OCI-LY1 (cell line): ENCODE data around the gene NR2F6.

Experiments used
- H2AFZ ChIP-seq: fragments of 200-600 bp; sonication (generic), shearing (Covaris generic); 2 replicates; pipeline ENCODE4 v1.6.0; 2014; ENCODE audit warnings: antibody characterized with exemption, mild to moderate bottlenecking, low read length
- H3F3A ChIP-seq: fragments of 200-600 bp; sonication (generic), shearing (Covaris generic); 2 replicates; pipeline ENCODE4 v1.6.0; 2014; ENCODE audit warnings: mild to moderate bottlenecking, antibody characterized with exemption, low read length, moderate library complexity; ENCODE audit not compliant: insufficient read depth
- H3K27ac ChIP-seq: fragments of 200-600 bp; sonication (generic); 2 replicates; pipeline ENCODE4 v1.5.1; 2014; ENCODE audit warnings: low read length, mixed run types, mild to moderate bottlenecking, low read depth; ENCODE audit not compliant: poor library complexity, severe bottlenecking
- H3K27me3 ChIP-seq: fragments of 200-600 bp; sonication (generic); 2 replicates; pipeline ENCODE4 v1.6.0; 2014; ENCODE audit warnings: antibody characterized with exemption, mild to moderate bottlenecking, low read length, moderate library complexity; ENCODE audit not compliant: insufficient read depth
- H3K36me3 ChIP-seq: fragments of 200-600 bp; sonication (generic); 2 replicates; pipeline ENCODE4 v1.6.1; 2014; ENCODE audit warnings: mild to moderate bottlenecking, antibody characterized with exemption, low read length, moderate library complexity, mixed read lengths; ENCODE audit not compliant: insufficient read depth
- H3K4me1 ChIP-seq: fragments of 200-600 bp; sonication (generic); 2 replicates; pipeline ENCODE4 v1.5.1; 2014; ENCODE audit warnings: mild to moderate bottlenecking, low read length, moderate library complexity; ENCODE audit not compliant: insufficient read depth, severe bottlenecking
- H3K4me2 ChIP-seq: fragments of 200-600 bp; sonication (generic), shearing (Covaris generic); 2 replicates; pipeline ENCODE4 v1.6.1; 2014; ENCODE audit warnings: low read length
- H3K4me3 ChIP-seq: fragments of 200-600 bp; sonication (generic); 2 replicates; pipeline ENCODE4 v1.5.1; 2014; ENCODE audit warnings: low read length, low read depth, mild to moderate bottlenecking, mixed read lengths; ENCODE audit not compliant: poor library complexity, severe bottlenecking
- H3K79me2 ChIP-seq: fragments of 200-600 bp; shearing (Covaris generic); 2 replicates; pipeline ENCODE4 v1.6.1; 2016; ENCODE audit warnings: mixed run types, low read length, mixed read lengths; ENCODE audit not compliant: insufficient read depth
- H3K9ac ChIP-seq: fragments of 200-600 bp; sonication (generic), shearing (Covaris generic); 2 replicates; pipeline ENCODE4 v1.6.1; 2014; ENCODE audit warnings: mild to moderate bottlenecking, low read length, mixed read lengths
- H3K9me2 ChIP-seq: fragments of 200-600 bp; sonication (generic), shearing (Covaris generic); 2 replicates; pipeline ENCODE4 v1.6.1; 2014; ENCODE audit warnings: low read depth, mild to moderate bottlenecking, low read length, mixed read lengths
- H3K9me3 ChIP-seq: fragments of 200-600 bp; shearing (Covaris generic); 2 replicates; pipeline ENCODE4 v1.6.1; 2014; ENCODE audit warnings: low read length, mixed read lengths
- H4K20me1 ChIP-seq: fragments of 200-600 bp; sonication (generic), shearing (Covaris generic); 2 replicates; pipeline ENCODE4 v1.6.0; 2016; ENCODE audit warnings: mild to moderate bottlenecking, low read length; ENCODE audit not compliant: insufficient read depth
- EZH2 ChIP-seq: fragments of 200-600 bp; sonication (generic), shearing (Covaris generic); IDR thresholded peaks from 2 replicates; pipeline ENCODE4 v1.8.0; 2017; ENCODE audit warnings: borderline replicate concordance, mixed run types, mild to moderate bottlenecking, antibody characterized with exemption, low read length, moderate library complexity, mixed read lengths
- TF ChIP-seq, protein P1 (sequence below): fragments of 200-600 bp; sonication (generic), shearing (Covaris generic); IDR thresholded peaks from 2 replicates; pipeline ENCODE4 v1.5.1; 2017; ENCODE audit warnings: mild to moderate bottlenecking, antibody characterized with exemption, low read length, moderate library complexity, mixed read lengths

The NR2F6 gene

GRCh38 chr19:17244618-17245534 is 843 bp downstream of the NR2F6 start:
- no peaks in the 10 kb centered on the region for H4K20me1 ChIP-seq
- H3K79me2 ChIP-seq = no peaks in the 10 kb centered on the region
- no peaks in the 10 kb centered on the region for H3K9me2 ChIP-seq
- peaks cover 36% of the 10 kb centered on the region for H3K4me1 ChIP-seq
- H3K9ac ChIP-seq = peak overlapping the region; percentile 51
- H3K4me3 ChIP-seq = peak overlapping the region; percentile 66
- H3K36me3 ChIP-seq = 0 out of 2 replicates have a peak, but pooled peaks cover 4% of the 10 kb centered on the region
- no peaks in the 10 kb centered on the region for H3K27me3 ChIP-seq
- H3K27ac ChIP-seq = peak overlapping the region; percentile 59
- no peaks in the 10 kb centered on the region for H3F3A ChIP-seq
- no peaks in the 10 kb centered on the region for H3K9me3 ChIP-seq
- H3K4me2 ChIP-seq = peak overlapping the region; percentile 79
- no peak for TF ChIP-seq EZH2
- TF ChIP-seq, protein P1, sequence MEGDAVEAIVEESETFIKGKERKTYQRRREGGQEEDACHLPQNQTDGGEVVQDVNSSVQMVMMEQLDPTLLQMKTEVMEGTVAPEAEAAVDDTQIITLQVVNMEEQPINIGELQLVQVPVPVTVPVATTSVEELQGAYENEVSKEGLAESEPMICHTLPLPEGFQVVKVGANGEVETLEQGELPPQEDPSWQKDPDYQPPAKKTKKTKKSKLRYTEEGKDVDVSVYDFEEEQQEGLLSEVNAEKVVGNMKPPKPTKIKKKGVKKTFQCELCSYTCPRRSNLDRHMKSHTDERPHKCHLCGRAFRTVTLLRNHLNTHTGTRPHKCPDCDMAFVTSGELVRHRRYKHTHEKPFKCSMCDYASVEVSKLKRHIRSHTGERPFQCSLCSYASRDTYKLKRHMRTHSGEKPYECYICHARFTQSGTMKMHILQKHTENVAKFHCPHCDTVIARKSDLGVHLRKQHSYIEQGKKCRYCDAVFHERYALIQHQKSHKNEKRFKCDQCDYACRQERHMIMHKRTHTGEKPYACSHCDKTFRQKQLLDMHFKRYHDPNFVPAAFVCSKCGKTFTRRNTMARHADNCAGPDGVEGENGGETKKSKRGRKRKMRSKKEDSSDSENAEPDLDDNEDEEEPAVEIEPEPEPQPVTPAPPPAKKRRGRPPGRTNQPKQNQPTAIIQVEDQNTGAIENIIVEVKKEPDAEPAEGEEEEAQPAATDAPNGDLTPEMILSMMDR = no peak
- H2AFZ ChIP-seq = no peak overlapping the region

DNA sequence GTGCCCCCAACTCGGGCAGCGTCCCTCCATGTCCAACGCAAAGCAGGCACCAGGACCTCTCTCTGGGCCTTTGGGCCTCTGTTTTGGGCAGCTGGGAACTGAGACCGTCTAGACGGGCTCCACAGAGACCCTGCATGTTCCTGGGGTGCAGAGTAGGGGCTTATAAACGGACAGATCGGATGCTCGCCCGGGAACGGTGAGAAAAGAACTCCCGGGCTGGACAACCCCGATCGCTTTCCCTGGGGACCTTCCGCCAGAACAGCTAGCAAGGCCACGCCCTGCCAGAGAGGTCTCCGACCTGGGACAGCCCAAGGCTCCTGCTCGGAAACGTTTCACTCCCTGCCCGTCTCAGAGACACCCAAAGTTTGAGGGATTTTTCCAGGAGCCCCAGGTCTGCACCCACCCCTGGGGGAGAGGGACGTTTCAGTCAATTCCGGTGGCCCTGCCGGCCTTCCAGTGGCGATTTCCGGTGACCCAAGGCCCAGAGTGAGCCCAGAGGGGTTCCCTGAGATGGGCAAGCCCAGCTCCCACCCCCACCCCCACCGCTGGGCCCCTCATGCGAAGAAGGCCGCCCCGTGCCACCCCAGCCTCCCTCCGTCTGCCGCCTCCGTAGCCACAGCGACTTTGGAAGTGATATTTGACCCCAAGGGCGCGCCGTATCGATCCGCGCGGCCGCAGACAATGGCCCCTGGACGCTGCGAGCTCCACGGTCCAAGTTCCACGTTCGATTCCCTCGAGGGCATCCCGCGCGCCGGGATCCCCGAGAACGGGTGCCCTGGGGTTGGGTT is 1.7 kb downstream of the NR2F6 start:
- Histone ChIP-seq H3K9ac (peak overlapping the region; percentile 51), H3K27ac (peak overlapping the region; percentile 59), H3K9me3 (no peaks in the 10 kb centered on the region), H3K79me2 (no peaks in the 10 kb centered on the region), H2AFZ (no peak overlapping the region), H3K4me1 (peaks cover 36% of the 10 kb centered on the region), H3K4me3 (peak overlapping the region; percentile 66), H4K20me1 (no peaks in the 10 kb centered on the region), H3K27me3 (no peaks in the 10 kb centered on the region), H3F3A (no peaks in the 10 kb centered on the region), H3K36me3 (0 out of 2 replicates have a peak, but pooled peaks cover 4% of the 10 kb centered on the region), H3K4me2 (peak overlapping the region; percentile 79), H3K9me2 (no peaks in the 10 kb centered on the region)
- TF ChIP-seq, protein P1 = no peak
- no peak for TF ChIP-seq EZH2

DNA sequence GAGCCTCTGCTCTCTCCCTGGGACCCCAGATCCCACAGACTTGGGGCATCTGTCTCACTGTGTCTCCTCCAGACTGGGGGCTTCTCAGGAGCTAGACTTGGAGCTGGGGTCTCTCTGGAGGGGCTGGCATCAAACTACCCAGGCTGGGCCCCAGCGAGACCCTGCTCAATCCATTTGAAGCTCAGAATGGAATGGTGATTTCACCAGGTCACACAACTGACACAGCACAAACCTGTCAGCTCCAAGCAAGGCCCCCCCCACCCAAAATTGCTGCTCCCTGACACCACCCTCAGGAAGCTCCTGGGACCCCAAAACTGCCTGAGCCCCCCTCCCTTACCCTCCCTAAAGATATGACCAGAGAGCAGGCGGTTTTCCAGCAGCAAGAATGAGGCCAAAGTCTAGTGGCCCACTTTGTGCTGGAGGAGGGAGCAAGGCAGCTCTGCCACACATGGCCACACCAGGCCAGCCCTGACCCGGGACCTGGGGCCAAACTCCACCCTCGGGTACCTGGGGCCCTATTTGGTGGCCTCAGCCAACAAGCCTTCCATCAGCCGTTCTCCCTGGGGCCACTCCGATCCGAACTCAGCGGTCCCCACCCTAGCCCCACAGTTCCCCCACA is 2.4 kb downstream of the NR2F6 start:
- TF ChIP-seq, protein P1 = no peak
- peak overlapping the region; percentile 51; the same call in 1 of the 2 replicates for H3K9ac ChIP-seq
- H3K79me2 ChIP-seq = no peaks in the 10 kb centered on the region
- peak overlapping the region; percentile 59 for H3K27ac ChIP-seq
- H3K9me2 ChIP-seq = no peaks in the 10 kb centered on the region
- no peaks in the 10 kb centered on the region for H3K27me3 ChIP-seq
- no peaks in the 10 kb centered on the region for H3K9me3 ChIP-seq
- H4K20me1 ChIP-seq = no peaks in the 10 kb centered on the region
- H3K4me3 ChIP-seq = peak overlapping the region; percentile 66
- no peaks in the 10 kb centered on the region for H3F3A ChIP-seq
- H2AFZ ChIP-seq = no peak overlapping the region
- peak overlapping the region; percentile 79 for H3K4me2 ChIP-seq
- H3K36me3 ChIP-seq = 0 out of 2 replicates have a peak, but pooled peaks cover 4% of the 10 kb centered on the region
- H3K4me1 ChIP-seq = peaks cover 36% of the 10 kb centered on the region
